H9 (cell line): ENCODE results near the gene MOV10. TPM values are rescaled to one million over a fixed set of nuclear protein-coding genes. Genes with fewer than 3 reads are reported as not detected.

ENCODE experiments used
- DNase-seq: peaks from one replicate; pipeline ENCODE4 v3.0.0-alpha.2; 2017
- H2AFZ ChIP-seq: one replicate; pipeline ENCODE4 v1.6.1; 2013; ENCODE audit warnings: mild to moderate bottlenecking, low read length, control low read depth, moderate library complexity
- H2AK5ac ChIP-seq: 2 replicates; pipeline ENCODE4 v1.6.1; 2013; ENCODE audit warnings: low read length, control low read depth, mixed read lengths; ENCODE audit not compliant: insufficient read length
- H2BK120ac ChIP-seq: one replicate; pipeline ENCODE4 v1.6.1; 2013; ENCODE audit warnings: low read depth, mild to moderate bottlenecking, low read length, control low read depth, inconsistent platforms; ENCODE audit not compliant: poor library complexity, severe bottlenecking
- H2BK12ac ChIP-seq: 2 replicates; pipeline ENCODE4 v1.6.1; 2013; ENCODE audit warnings: low read length, control low read depth, mixed read lengths, low read depth; ENCODE audit not compliant: insufficient read length
- H2BK15ac ChIP-seq: 2 replicates; pipeline ENCODE4 v1.6.1; 2013; ENCODE audit warnings: low read depth, low read length, control low read depth
- H2BK20ac ChIP-seq: one replicate; pipeline ENCODE4 v1.6.1; 2013; ENCODE audit warnings: low read depth, mild to moderate bottlenecking, low read length, control low read depth, inconsistent platforms; ENCODE audit not compliant: poor library complexity, severe bottlenecking
- H2BK5ac ChIP-seq: 2 replicates; pipeline ENCODE4 v1.6.1; 2013; ENCODE audit warnings: low read length, control low read depth, mixed read lengths; ENCODE audit not compliant: insufficient read length
- H3K14ac ChIP-seq: 2 replicates; pipeline ENCODE4 v1.6.1; 2013; ENCODE audit warnings: low read length, control low read depth; ENCODE audit not compliant: insufficient read depth
- H3K18ac ChIP-seq: 2 replicates; pipeline ENCODE4 v1.6.1; 2013; ENCODE audit warnings: low read depth, mild to moderate bottlenecking, mixed read lengths, low read length, control low read depth; ENCODE audit not compliant: insufficient read length
- H3K23ac ChIP-seq: 2 replicates; pipeline ENCODE4 v1.6.1; 2013; ENCODE audit warnings: low read length, control low read depth, mixed read lengths, low read depth; ENCODE audit not compliant: insufficient read length
- H3K23me2 ChIP-seq: 2 replicates; pipeline ENCODE4 v1.6.1; 2013; ENCODE audit warnings: low read depth, mild to moderate bottlenecking, mixed read lengths, low read length, control low read depth; ENCODE audit not compliant: insufficient read length, poor library complexity, severe bottlenecking
- H3K27ac ChIP-seq: 2 replicates; pipeline ENCODE4 v1.5.1; 2013; ENCODE audit warnings: low read length, control low read depth, mixed read lengths, low read depth; ENCODE audit not compliant: insufficient read length
- H3K27me3 ChIP-seq: 2 replicates; pipeline ENCODE4 v1.6.1; 2013; ENCODE audit warnings: low read length, control low read depth, inconsistent platforms; ENCODE audit not compliant: insufficient read depth
- H3K4ac ChIP-seq: 2 replicates; pipeline ENCODE4 v1.6.1; 2013; ENCODE audit warnings: low read depth, mild to moderate bottlenecking, control low read depth, inconsistent platforms, low read length, moderate library complexity
- H3K4me1 ChIP-seq: 2 replicates; pipeline ENCODE4 v1.6.1; 2013; ENCODE audit warnings: low read length, control low read depth, inconsistent platforms; ENCODE audit not compliant: insufficient read depth
- H3K4me2 ChIP-seq: 2 replicates; pipeline ENCODE4 v1.6.1; 2013; ENCODE audit warnings: low read length, control low read depth, mixed read lengths; ENCODE audit not compliant: insufficient read length, insufficient read depth
- H3K56ac ChIP-seq: 2 replicates; pipeline ENCODE4 v1.6.1; 2013; ENCODE audit warnings: low read depth, mild to moderate bottlenecking, mixed read lengths, low read length, control low read depth; ENCODE audit not compliant: insufficient read length
- H3K79me1 ChIP-seq: 2 replicates; pipeline ENCODE4 v1.6.1; 2013; ENCODE audit warnings: low read depth, mild to moderate bottlenecking, moderate library complexity, low read length, control low read depth, inconsistent platforms; ENCODE audit not compliant: insufficient read depth, poor library complexity, severe bottlenecking
- H3K79me2 ChIP-seq: 2 replicates; pipeline ENCODE4 v1.6.1; 2013; ENCODE audit warnings: low read length, control low read depth, inconsistent platforms; ENCODE audit not compliant: insufficient read depth
- H3K9ac ChIP-seq: 2 replicates; pipeline ENCODE4 v1.6.1; 2013; ENCODE audit warnings: low read length, control low read depth, mixed read lengths; ENCODE audit not compliant: insufficient read length; ENCODE audit errors: extremely low read depth
- H3K9me3 ChIP-seq: one replicate; pipeline ENCODE4 v1.6.1; 2013; ENCODE audit warnings: low read depth, low read length, inconsistent platforms; ENCODE audit not compliant: control insufficient read depth
- H3T11ph ChIP-seq: one replicate; pipeline ENCODE4 v1.6.1; 2013; ENCODE audit warnings: mild to moderate bottlenecking, low read length, control low read depth, inconsistent platforms
- H4K20me1 ChIP-seq: one replicate; pipeline ENCODE4 v1.6.1; 2013; ENCODE audit not compliant: control insufficient read depth, insufficient read length, insufficient read depth
- H4K5ac ChIP-seq: 2 replicates; pipeline ENCODE4 v1.6.1; 2013; ENCODE audit warnings: low read depth, mild to moderate bottlenecking, mixed read lengths, low read length, control low read depth; ENCODE audit not compliant: insufficient read length
- H4K8ac ChIP-seq: replicated peaks from 2 replicates; pipeline ENCODE4 v1.6.1; 2013; ENCODE audit warnings: low read length, control low read depth, mixed read lengths, low read depth; ENCODE audit not compliant: insufficient read length
- H4K91ac ChIP-seq: 2 replicates; pipeline ENCODE4 v1.6.1; 2013; ENCODE audit warnings: low read depth, mild to moderate bottlenecking, moderate library complexity, mixed read lengths, low read length, control low read depth; ENCODE audit not compliant: insufficient read length
- H3K27ac Mint-ChIP-seq, 3 experiments: 2 replicates in 2 of 3; 3 replicates in 1 of 3; pipeline ENCODE4 v1.8.0; 2020 to 2021; ENCODE audit warnings: mixed read lengths in 3 of 3, mild to moderate bottlenecking in 1 of 3, moderate library complexity in 1 of 3
- H3K27me3 Mint-ChIP-seq: 2 replicates; pipeline ENCODE4 v1.8.0; 2021; ENCODE audit warnings: low read depth, mild to moderate bottlenecking, moderate library complexity, mixed read lengths
- H3K36me3 Mint-ChIP-seq, 3 experiments: 2 replicates in 2 of 3; 3 replicates in 1 of 3; pipeline ENCODE4 v1.8.0; 2020 to 2021; ENCODE audit warnings: low read depth in 3 of 3, mixed read lengths in 3 of 3; ENCODE audit not compliant: insufficient read depth in 1 of 3
- H3K4me1 Mint-ChIP-seq, 2 experiments: 2 replicates each; pipeline ENCODE4 v1.8.0; 2020; ENCODE audit warnings: mixed read lengths in 2 of 2
- H3K4me3 Mint-ChIP-seq, 2 experiments: 2 replicates in 1 of 2; 3 replicates in 1 of 2; pipeline ENCODE4 v1.8.0; 2020 to 2021; ENCODE audit warnings: mild to moderate bottlenecking in 2 of 2, mixed read lengths in 2 of 2, moderate library complexity in 1 of 2
- H3K9me3 Mint-ChIP-seq, 2 experiments: 2 replicates in 1 of 2; 3 replicates in 1 of 2; pipeline ENCODE4 v1.8.0; 2020; ENCODE audit warnings: mild to moderate bottlenecking in 2 of 2, mixed read lengths in 2 of 2, moderate library complexity in 1 of 2
- CTCF ChIP-seq: fragments of 200-600 bp; sonication (generic); conservative IDR thresholded peaks from 3 replicates; pipeline ENCODE4 v1.8.0; 2021; ENCODE audit warnings: antibody characterized with exemption, mild to moderate bottlenecking
- WGBS: extraction: QIAGEN DNeasy Blood & Tissue Kit; methylation state at CpG from one replicate; pipeline ENCODE4 v1.1.7; 2013; ENCODE audit warnings: missing lambda C conversion rate, low lambda C conversion rate, mixed read lengths; ENCODE audit not compliant: insufficient read length; ENCODE audit errors: extremely low coverage; 5-methylcytosine and 5-hydroxymethylcytosine counted together
- total RNA-seq: library from RNA; stranded (reverse); gene quantifications from 2 replicates; pipeline ENCODE4 v1.2.1, GENCODE V29; 2021

MOV10 gene
- total RNA-seq, 1 experiment from 2014 or later: 77.8 TPM

- Histone ChIP-seq H4K20me1 (peaks cover 4% of the 10 kb centered on the region), H4K91ac (no peak overlapping the region), H3K23me2 (no peaks in the 10 kb centered on the region), H3K4ac (no peak overlapping the region), H2BK120ac (no peak overlapping the region), H3K9ac (no peak overlapping the region), H2BK5ac (no peak overlapping the region), H2AFZ (no peak overlapping the region), H2AK5ac (no peak overlapping the region), H3K79me2 (no peaks in the 10 kb centered on the region), H3K56ac (no peak overlapping the region), H3K4me2 (no peak overlapping the region), H3K79me1 (no peaks in the 10 kb centered on the region), H3T11ph (no peak overlapping the region), H4K5ac (no peak overlapping the region), H3K18ac (no peak overlapping the region), H4K8ac (no peak overlapping the region), H3K14ac (no peak overlapping the region), H3K4me1 (peaks cover 4% of the 10 kb centered on the region; the same call in 1 of the 2 replicates), H3K9me3 (no peaks in the 10 kb centered on the region), H2BK12ac (no peak overlapping the region), H3K27ac (no peak overlapping the region), H2BK15ac (no peak overlapping the region), H2BK20ac (no peak overlapping the region), H3K23ac (no peak overlapping the region), H3K27me3 (peaks cover 4% of the 10 kb centered on the region; the same call in 1 of the 2 replicates)
- no peak for DNase-seq
- WGBS: no CpG with 5 or more reads among the region's 17 CpGs
- Mint-ChIP-seq H3K4me3 (no peak overlapping the region), H3K36me3 (peaks cover 27 to 81% (median 74%) of the 10 kb centered on the region in 3 experiments; a peak in 6 of 7 replicates), H3K27me3 (peaks cover 34% of the 10 kb centered on the region), H3K4me1 (peaks cover 50 to 60% of the 10 kb centered on the region in 2 experiments), H3K27ac (peak overlapping the region in 1 of 3 experiments; percentile 39; a peak in 2 of 7 replicates), H3K9me3 (no peaks in the 10 kb centered on the region)
- TF ChIP-seq CTCF: no peak
These were observed 24.2 kb downstream of the MOV10 start for GRCh38 chr1:112698366-112699310.
